ENCODE measurements around the gene RHOH. TPM values are rescaled to one million over a fixed set of nuclear protein-coding genes. Genes with fewer than 3 reads are reported as not detected.

The RHOH gene
- total and polyA plus RNA-seq, 2 donors: 71.2 to 109 TPM

DNA sequence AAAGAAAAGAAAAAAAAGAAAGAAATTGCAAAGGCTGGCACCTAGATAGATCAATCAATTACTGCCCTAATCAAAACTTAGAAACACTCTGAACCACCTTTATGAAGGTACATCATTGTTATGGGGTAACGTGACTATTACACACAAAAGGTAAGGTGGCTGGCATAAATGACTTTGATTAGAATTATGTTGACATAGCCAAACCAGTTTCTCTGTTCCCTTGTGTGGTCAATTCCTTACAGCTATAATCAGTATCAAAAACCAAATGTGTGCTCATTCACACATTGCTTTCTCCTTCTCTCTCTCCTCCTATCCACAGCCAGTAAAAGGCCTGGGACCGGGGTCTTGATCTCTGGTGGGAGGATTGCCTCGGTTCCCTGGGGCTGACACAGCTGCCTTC lies 48.7 kb downstream of the RHOH start:
- H3K36me3 ChIP-seq (ENCODE audit: control insufficient read depth in 2 of 2, insufficient read depth in 2 of 2, low read length in 1 of 2): peaks cover 38 to 60% of the 10 kb centered on the region in 2 donors
- no peak overlapping the region for H3K4me3 ChIP-seq (ENCODE audit: low read length in 2 of 2)
- H3K9me3 ChIP-seq (ENCODE audit: control insufficient read depth in 2 of 2, insufficient read depth in 1 of 2, low read length in 1 of 2): peaks cover 0 to 5% of the 10 kb centered on the region in 2 donors
- 92% methylated on average over 3 of the region's 3 CpGs for WGBS
- H3K27ac ChIP-seq (ENCODE audit: low read depth in 1 of 2, low read length in 1 of 2): peak overlapping the region; percentile 83 to 86
- no peaks in the 10 kb centered on the region for H3K27me3 ChIP-seq (ENCODE audit: control insufficient read depth in 2 of 2, insufficient read depth in 1 of 2, low read length in 1 of 2)
- DNase-seq (ENCODE audit: low read depth in 6 of 9, low spot score in 9 of 9): no peak
- H3K4me1 ChIP-seq (ENCODE audit: control insufficient read depth in 2 of 2, insufficient read depth in 2 of 2, low read length in 2 of 2): peaks cover 27 to 72% of the 10 kb centered on the region in 2 donors

DNA sequence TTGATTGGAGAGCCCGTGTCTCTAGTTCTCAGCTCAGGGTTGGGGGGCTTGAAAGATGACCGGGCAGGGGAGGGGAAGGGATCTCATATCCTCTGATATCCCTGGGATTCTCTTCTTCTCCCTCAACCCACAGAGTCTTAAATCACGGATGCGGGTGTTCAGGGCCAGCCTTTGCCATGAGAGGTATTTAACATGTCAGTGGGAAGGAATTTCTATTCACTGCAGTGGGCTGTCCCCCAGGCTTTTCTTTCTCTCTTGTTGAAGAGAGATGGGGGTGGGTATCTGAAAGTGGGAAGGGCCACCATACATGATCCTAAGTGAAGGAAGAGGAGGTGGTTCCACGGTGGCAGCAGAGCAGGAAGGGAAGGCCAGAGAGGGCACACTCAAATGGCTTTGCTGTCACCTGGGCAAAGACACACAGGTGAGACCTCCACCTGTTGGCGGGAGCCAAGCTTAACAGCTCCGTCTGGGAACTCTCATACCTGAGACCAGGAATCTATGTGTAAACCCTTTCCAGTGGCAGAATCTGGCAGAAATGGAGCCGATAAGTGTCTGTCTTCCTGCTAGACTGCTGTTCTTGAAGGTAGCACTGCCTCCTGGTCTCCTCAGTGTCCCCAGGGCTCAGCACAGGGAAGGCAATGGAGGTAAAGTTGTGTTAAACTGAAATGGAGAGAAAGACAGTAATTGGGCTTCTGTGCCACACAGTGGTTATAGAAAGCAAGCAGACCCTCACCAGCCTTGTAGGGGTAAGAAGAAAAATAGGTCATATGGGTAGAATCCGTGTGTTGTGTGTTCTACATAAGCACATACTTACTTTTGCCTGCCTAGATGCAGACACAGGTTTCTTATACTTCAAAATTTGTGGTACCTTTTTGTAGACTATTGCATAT lies 49.4 kb downstream of the RHOH start:
- 86% methylated on average over 9 of the region's 9 CpGs for WGBS
- peaks cover 0 to 5% of the 10 kb centered on the region in 2 donors for H3K9me3 ChIP-seq (ENCODE audit: control insufficient read depth in 2 of 2, insufficient read depth in 1 of 2, low read length in 1 of 2)
- H3K27me3 ChIP-seq (ENCODE audit: control insufficient read depth in 2 of 2, insufficient read depth in 1 of 2, low read length in 1 of 2): no peaks in the 10 kb centered on the region
- H3K4me1 ChIP-seq (ENCODE audit: control insufficient read depth in 2 of 2, insufficient read depth in 2 of 2, low read length in 2 of 2): peaks cover 25 to 67% of the 10 kb centered on the region in 2 donors
- DNase-seq (ENCODE audit: low read depth in 6 of 9, low spot score in 9 of 9): peak in 1 of 9 donors; percentile 46
- H3K27ac ChIP-seq (ENCODE audit: low read depth in 1 of 2, low read length in 1 of 2): peak overlapping the region; percentile 83 to 86
- peaks cover 38 to 53% of the 10 kb centered on the region in 2 donors for H3K36me3 ChIP-seq (ENCODE audit: control insufficient read depth in 2 of 2, insufficient read depth in 2 of 2, low read length in 1 of 2)
- no peak overlapping the region for H3K4me3 ChIP-seq (ENCODE audit: low read length in 2 of 2)

DNA sequence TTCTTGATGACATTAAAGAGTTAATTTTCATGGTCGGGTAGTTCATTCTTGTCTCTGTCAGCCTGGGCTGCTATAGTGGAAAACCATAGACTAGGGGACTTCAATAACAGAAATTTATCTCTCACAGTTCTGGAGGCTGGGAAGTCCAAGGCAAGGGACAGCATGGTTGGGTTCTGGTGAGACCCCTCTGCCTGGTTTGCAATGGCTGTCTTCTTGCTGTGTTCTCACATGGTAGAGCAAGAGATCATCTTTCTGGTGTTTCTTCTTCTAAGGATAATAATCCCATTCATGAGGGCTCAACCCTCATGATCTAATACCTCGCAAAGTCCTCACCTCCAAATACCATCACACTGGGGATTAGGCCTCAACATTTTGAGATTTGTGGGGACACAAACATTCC lies 50.1 kb downstream of the RHOH start:
- no peak for DNase-seq (ENCODE audit: low read depth in 6 of 9, low spot score in 9 of 9)
- Histone ChIP-seq H3K27ac (ENCODE audit: low read depth in 1 of 2, low read length in 1 of 2) (peak overlapping the region; percentile 81 to 83), H3K4me1 (ENCODE audit: control insufficient read depth in 2 of 2, insufficient read depth in 2 of 2, low read length in 2 of 2) (peaks cover 25 to 61% of the 10 kb centered on the region in 2 donors), H3K36me3 (ENCODE audit: control insufficient read depth in 2 of 2, insufficient read depth in 2 of 2, low read length in 1 of 2) (peaks cover 33 to 46% of the 10 kb centered on the region in 2 donors), H3K27me3 (ENCODE audit: control insufficient read depth in 2 of 2, insufficient read depth in 1 of 2, low read length in 1 of 2) (no peaks in the 10 kb centered on the region), H3K9me3 (ENCODE audit: control insufficient read depth in 2 of 2, insufficient read depth in 1 of 2, low read length in 1 of 2) (peaks cover 0 to 3% of the 10 kb centered on the region in 2 donors), H3K4me3 (ENCODE audit: low read length in 2 of 2) (no peak overlapping the region)
- WGBS: 72% methylated on average over 2 of the region's 2 CpGs

DNA sequence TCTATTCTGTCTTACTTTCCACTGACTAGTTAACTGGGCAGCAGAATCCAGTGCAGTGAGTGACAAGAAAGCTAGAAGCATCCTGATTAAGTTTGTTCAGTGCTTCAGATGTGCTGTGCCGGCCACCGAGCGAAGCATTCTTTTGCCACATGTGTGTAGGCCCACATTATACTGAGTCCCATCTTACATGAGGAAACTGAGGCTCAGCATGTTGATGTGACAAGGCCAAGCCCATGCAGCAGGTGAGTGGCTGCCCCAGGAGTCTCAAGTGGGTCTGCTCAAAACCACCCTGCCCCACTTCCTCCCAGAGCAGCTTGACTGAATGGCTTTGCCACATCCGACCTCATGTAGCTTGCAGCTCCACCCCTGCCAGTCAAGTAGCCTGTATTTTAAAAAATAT lies 50.5 kb downstream of the RHOH start:
- peak in 5 of 9 donors; percentile 58 to 89 (median 78) for DNase-seq (ENCODE audit: low read depth in 6 of 9, low spot score in 9 of 9)
- WGBS: 66% methylated on average over 4 of the region's 4 CpGs
- Histone ChIP-seq H3K4me1 (ENCODE audit: control insufficient read depth in 2 of 2, insufficient read depth in 2 of 2, low read length in 2 of 2) (peaks cover 24 to 57% of the 10 kb centered on the region in 2 donors), H3K27me3 (ENCODE audit: control insufficient read depth in 2 of 2, insufficient read depth in 1 of 2, low read length in 1 of 2) (no peaks in the 10 kb centered on the region), H3K9me3 (ENCODE audit: control insufficient read depth in 2 of 2, insufficient read depth in 1 of 2, low read length in 1 of 2) (no peaks in the 10 kb centered on the region), H3K36me3 (ENCODE audit: control insufficient read depth in 2 of 2, insufficient read depth in 2 of 2, low read length in 1 of 2) (peaks cover 29 to 42% of the 10 kb centered on the region in 2 donors), H3K4me3 (ENCODE audit: low read length in 2 of 2) (no peak overlapping the region), H3K27ac (ENCODE audit: low read depth in 1 of 2, low read length in 1 of 2) (peak overlapping the region; percentile 81 to 83)

DNA sequence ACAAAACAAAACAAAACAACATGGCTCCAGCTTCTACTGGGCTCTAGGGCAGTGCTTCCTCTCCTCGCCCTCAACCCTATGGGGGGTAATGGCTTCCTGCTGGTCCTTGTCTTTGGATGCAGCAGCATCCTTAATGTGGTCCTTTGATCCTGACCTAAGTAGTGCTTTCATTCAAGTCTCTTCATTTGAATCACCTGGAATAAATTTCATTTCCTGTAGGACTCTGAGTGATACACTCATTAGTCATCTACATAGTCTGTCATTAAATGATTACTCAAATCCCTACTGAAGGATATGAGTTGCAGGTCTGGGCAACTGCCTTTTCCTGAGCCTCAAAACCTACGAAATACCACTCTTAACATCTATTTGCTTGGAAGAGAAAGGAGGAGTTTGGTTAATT lies 54.5 kb downstream of the RHOH start:
- DNase-seq (ENCODE audit: low read depth in 6 of 9, low spot score in 9 of 9): no peak
- peaks cover 1 to 2% of the 10 kb centered on the region in 2 donors for H3K36me3 ChIP-seq (ENCODE audit: control insufficient read depth in 2 of 2, insufficient read depth in 2 of 2, low read length in 1 of 2)
- H3K27me3 ChIP-seq (ENCODE audit: control insufficient read depth in 2 of 2, insufficient read depth in 1 of 2, low read length in 1 of 2): no peaks in the 10 kb centered on the region
- peaks cover 16 to 42% of the 10 kb centered on the region in 2 donors for H3K4me1 ChIP-seq (ENCODE audit: control insufficient read depth in 2 of 2, insufficient read depth in 2 of 2, low read length in 2 of 2)
- no peak overlapping the region for H3K4me3 ChIP-seq (ENCODE audit: low read length in 2 of 2)
- H3K9me3 ChIP-seq (ENCODE audit: control insufficient read depth in 2 of 2, insufficient read depth in 1 of 2, low read length in 1 of 2): no peaks in the 10 kb centered on the region
- 96% methylated on average over 2 of the region's 2 CpGs for WGBS
- H3K27ac ChIP-seq (ENCODE audit: low read depth in 1 of 2, low read length in 1 of 2): no peak overlapping the region

DNA sequence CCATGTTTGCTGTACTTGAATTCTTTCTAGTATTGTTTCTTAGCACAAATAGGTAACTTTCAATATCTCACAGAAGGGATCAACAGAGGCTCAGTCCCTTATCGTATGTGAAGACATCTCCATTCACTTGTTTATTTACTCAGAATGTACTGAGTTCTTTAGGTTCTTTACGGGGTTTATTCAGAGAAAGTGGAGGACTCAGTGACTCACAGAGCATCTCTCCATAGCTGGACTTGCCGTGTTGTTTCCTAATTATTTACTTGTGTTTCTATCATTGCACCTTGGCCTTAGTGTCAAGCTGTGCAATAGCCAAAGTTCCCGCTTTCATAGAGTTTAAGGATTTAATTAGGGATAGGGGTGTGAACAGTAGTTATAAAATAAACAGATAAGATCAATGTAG lies 57.1 kb downstream of the RHOH start:
- no peaks in the 10 kb centered on the region for H3K27me3 ChIP-seq (ENCODE audit: control insufficient read depth in 2 of 2, insufficient read depth in 1 of 2, low read length in 1 of 2)
- H3K4me1 ChIP-seq (ENCODE audit: control insufficient read depth in 2 of 2, insufficient read depth in 2 of 2, low read length in 2 of 2): peaks cover 11 to 31% of the 10 kb centered on the region in 2 donors
- H3K9me3 ChIP-seq (ENCODE audit: control insufficient read depth in 2 of 2, insufficient read depth in 1 of 2, low read length in 1 of 2): no peaks in the 10 kb centered on the region
- no peak for DNase-seq (ENCODE audit: low read depth in 6 of 9, low spot score in 9 of 9)
- 96% methylated on average over 4 of the region's 4 CpGs for WGBS
- H3K4me3 ChIP-seq (ENCODE audit: low read length in 2 of 2): no peak overlapping the region
- H3K27ac ChIP-seq (ENCODE audit: low read depth in 1 of 2, low read length in 1 of 2): peak overlapping the region in 1 of 2 donors; percentile 44
- H3K36me3 ChIP-seq (ENCODE audit: control insufficient read depth in 2 of 2, insufficient read depth in 2 of 2, low read length in 1 of 2): no peaks in the 10 kb centered on the region

DNA sequence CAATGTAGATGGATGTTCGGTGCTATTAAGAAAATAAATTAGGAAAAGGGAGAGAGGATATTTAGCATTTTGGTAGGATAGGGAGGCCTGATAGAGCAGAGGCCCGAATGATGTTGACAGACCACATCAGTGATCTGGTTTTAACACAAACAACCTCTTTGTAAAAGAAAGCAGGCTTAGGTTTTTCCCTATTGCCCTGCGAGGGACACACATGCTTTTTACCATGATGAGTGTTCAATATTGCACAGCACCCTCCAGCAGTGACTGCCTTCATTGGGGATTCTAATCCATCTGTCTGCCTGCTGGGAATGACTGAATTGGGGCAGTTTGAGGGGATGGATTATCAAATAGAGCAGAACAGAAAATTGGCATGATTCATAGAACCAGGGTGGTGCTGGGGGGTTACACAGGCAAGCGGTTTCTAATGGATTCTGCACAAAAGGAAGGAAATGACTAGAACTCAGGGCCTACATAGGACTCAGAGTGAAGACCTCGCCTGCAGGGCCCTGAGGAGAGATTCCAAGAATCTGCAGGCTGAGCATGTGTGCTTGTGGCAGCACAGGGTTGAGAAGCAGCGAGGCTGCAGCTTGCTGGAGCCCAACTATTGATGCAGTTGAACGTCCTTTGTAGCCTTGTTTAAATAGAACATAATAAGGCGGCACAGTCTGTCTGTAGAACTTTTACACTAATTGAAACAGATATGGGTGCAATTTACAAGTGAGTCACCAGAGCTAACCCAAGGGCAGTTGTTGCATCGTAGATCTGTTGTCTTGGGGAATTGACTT lies 58.0 kb downstream of the RHOH start:
- H3K4me1 ChIP-seq (ENCODE audit: control insufficient read depth in 2 of 2, insufficient read depth in 2 of 2, low read length in 2 of 2): peaks cover 16 to 36% of the 10 kb centered on the region in 2 donors
- no peaks in the 10 kb centered on the region for H3K27me3 ChIP-seq (ENCODE audit: control insufficient read depth in 2 of 2, insufficient read depth in 1 of 2, low read length in 1 of 2)
- no peak overlapping the region for H3K4me3 ChIP-seq (ENCODE audit: low read length in 2 of 2)
- 71% methylated on average over 9 of the region's 9 CpGs for WGBS
- H3K27ac ChIP-seq (ENCODE audit: low read depth in 1 of 2, low read length in 1 of 2): peak overlapping the region; percentile 21 to 76
- no peak for DNase-seq (ENCODE audit: low read depth in 6 of 9, low spot score in 9 of 9)
- H3K36me3 ChIP-seq (ENCODE audit: control insufficient read depth in 2 of 2, insufficient read depth in 2 of 2, low read length in 1 of 2): no peaks in the 10 kb centered on the region
- H3K9me3 ChIP-seq (ENCODE audit: control insufficient read depth in 2 of 2, insufficient read depth in 1 of 2, low read length in 1 of 2): no peaks in the 10 kb centered on the region

DNA sequence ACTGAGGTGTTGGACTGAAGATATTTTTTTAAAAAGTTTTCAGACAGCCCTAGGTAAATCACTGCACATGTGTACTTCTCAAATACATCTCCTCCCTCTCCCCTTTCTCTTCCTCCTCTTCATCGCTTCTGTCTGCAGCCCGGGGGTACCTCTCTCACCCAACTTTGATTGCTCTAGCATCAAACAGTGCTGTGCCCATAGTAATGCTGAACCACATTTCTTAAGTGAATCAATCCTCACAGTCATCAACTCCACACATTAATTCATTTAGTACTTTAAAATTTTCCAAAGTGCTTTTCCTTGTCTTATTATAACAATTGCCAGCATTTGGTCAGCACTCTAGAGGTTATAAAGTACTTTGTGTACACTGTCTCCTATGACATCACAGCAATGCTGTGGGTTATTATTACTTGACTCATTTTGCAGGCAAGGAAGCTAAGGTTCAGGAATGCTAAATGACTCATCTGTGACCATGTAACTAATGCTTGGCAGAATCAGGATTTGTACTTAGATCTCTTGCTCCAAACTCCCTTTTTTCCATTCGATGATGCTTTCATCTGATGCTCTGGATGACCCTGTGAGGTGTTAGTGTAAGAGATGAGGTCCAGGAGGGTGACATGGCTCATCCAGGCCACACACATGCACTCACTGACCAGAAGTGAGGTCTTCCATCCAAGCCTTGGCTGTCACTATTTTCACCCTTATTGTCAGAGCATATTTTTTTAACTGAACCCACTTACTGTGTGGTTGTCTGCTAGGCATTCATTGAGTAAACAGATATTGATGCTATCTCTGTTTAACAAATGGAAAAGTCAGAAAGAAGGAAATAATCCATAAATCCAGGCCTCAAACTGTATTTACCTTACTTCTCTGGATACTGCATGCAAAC lies 58.8 kb downstream of the RHOH start:
- 85% methylated on average over 3 of the region's 3 CpGs for WGBS
- Histone ChIP-seq H3K27me3 (ENCODE audit: control insufficient read depth in 2 of 2, insufficient read depth in 1 of 2, low read length in 1 of 2) (no peaks in the 10 kb centered on the region), H3K4me1 (ENCODE audit: control insufficient read depth in 2 of 2, insufficient read depth in 2 of 2, low read length in 2 of 2) (peaks cover 16 to 37% of the 10 kb centered on the region in 2 donors), H3K36me3 (ENCODE audit: control insufficient read depth in 2 of 2, insufficient read depth in 2 of 2, low read length in 1 of 2) (no peaks in the 10 kb centered on the region), H3K4me3 (ENCODE audit: low read length in 2 of 2) (no peak overlapping the region), H3K27ac (ENCODE audit: low read depth in 1 of 2, low read length in 1 of 2) (peak overlapping the region; percentile 5 to 74), H3K9me3 (ENCODE audit: control insufficient read depth in 2 of 2, insufficient read depth in 1 of 2, low read length in 1 of 2) (no peaks in the 10 kb centered on the region)
- DNase-seq (ENCODE audit: low read depth in 6 of 9, low spot score in 9 of 9): no peak

Measured in thymus (tissue), 11 donors.